Liver (tissue), 9 donors: ENCODE measurements around the gene ATF4. TPM values are rescaled to one million over a fixed set of nuclear protein-coding genes. Genes with fewer than 3 reads are reported as not detected.

Experiments
- DNase-seq: peaks from one replicate; pipeline ENCODE4 v3.0.0-alpha.2; 2017; ENCODE audit warnings: low spot score
- H3K27ac ChIP-seq, 2 donors: one replicate each; pipeline ENCODE4 v1.7.0; 2013; ENCODE audit warnings: inconsistent platforms in 2 of 2, low read length in 2 of 2, control low read depth in 1 of 2, low read depth in 1 of 2, mild to moderate bottlenecking in 1 of 2
- H3K27me3 ChIP-seq, 4 donors: one replicate each; pipeline versions ENCODE4 v1.6.1 to v1.7.0; 2013; ENCODE audit warnings: low read length in 3 of 4, inconsistent platforms in 1 of 4, mild to moderate bottlenecking in 1 of 4, moderate library complexity in 1 of 4; ENCODE audit not compliant: control insufficient read depth in 4 of 4, insufficient read depth in 4 of 4
- H3K36me3 ChIP-seq, 4 donors: one replicate each; pipeline versions ENCODE4 v1.6.1 to v1.7.0; 2013; ENCODE audit warnings: low read length in 3 of 4, mild to moderate bottlenecking in 3 of 4, low read depth in 1 of 4, moderate library complexity in 1 of 4; ENCODE audit not compliant: control insufficient read depth in 4 of 4, insufficient read depth in 3 of 4
- H3K4me1 ChIP-seq, 4 donors: one replicate each; pipeline versions ENCODE4 v1.6.1 to v1.7.0; 2013; ENCODE audit warnings: low read length in 3 of 4, mild to moderate bottlenecking in 3 of 4, moderate library complexity in 1 of 4; ENCODE audit not compliant: control insufficient read depth in 4 of 4, insufficient read depth in 4 of 4
- H3K4me3 ChIP-seq, 3 donors: one replicate each; pipeline versions ENCODE4 v1.6.1 to v1.7.0; 2013; ENCODE audit warnings: low read length in 3 of 3, control low read depth in 1 of 3, low read depth in 1 of 3, mild to moderate bottlenecking in 1 of 3
- H3K9ac ChIP-seq, 2 donors: one replicate each; pipeline ENCODE4 v1.7.0; 2013; ENCODE audit warnings: low read length in 2 of 2, mild to moderate bottlenecking in 2 of 2, moderate library complexity in 2 of 2, control low read depth in 1 of 2, low read depth in 1 of 2
- H3K9me3 ChIP-seq, 4 donors: one replicate each; pipeline versions ENCODE4 v1.6.1 to v1.7.0; 2013; ENCODE audit warnings: low read length in 3 of 4; ENCODE audit not compliant: control insufficient read depth in 4 of 4
- ATF3 ChIP-seq: IDR thresholded peaks from 2 replicates; pipeline ENCODE4 v1.6.1; 2016; ENCODE audit warnings: antibody characterized with exemption
- CTCF ChIP-seq: fragments of 150-350 bp; IDR thresholded peaks from 2 replicates; pipeline ENCODE4 v1.5.1; 2017; ENCODE audit warnings: improper control_type of control experiment, low read depth, low read length; ENCODE audit not compliant: missing input control
- EGR1 ChIP-seq, 2 donors: IDR thresholded peaks; 2 replicates each; pipeline ENCODE4 v1.6.1; 2016 to 2018; ENCODE audit warnings: antibody characterized with exemption in 2 of 2, low read depth in 2 of 2
- FOXA1 ChIP-seq: IDR thresholded peaks from 2 replicates; pipeline ENCODE4 v1.6.1; 2016; ENCODE audit warnings: antibody characterized with exemption
- FOXA2 ChIP-seq: IDR thresholded peaks from 2 replicates; pipeline ENCODE4 v1.6.1; 2016; ENCODE audit warnings: antibody characterized with exemption
- GABPA ChIP-seq, 2 donors: IDR thresholded peaks in 1 of 2; conservative IDR thresholded peaks in 1 of 2; 2 replicates each; pipeline ENCODE4 v1.6.1; 2016; ENCODE audit warnings: antibody characterized with exemption in 2 of 2, mild to moderate bottlenecking in 1 of 2, moderate library complexity in 1 of 2
- HNF4A ChIP-seq, 2 donors: conservative IDR thresholded peaks; 2 replicates each; pipeline ENCODE4 v1.6.1; 2016; ENCODE audit warnings: antibody characterized with exemption in 2 of 2, mild to moderate bottlenecking in 2 of 2
- HNF4G ChIP-seq: IDR thresholded peaks from 2 replicates; pipeline ENCODE4 v1.6.1; 2016; ENCODE audit warnings: antibody characterized with exemption
- JUND ChIP-seq, 2 donors: IDR thresholded peaks; 2 replicates each; pipeline ENCODE4 v1.6.1; 2016; ENCODE audit warnings: antibody characterized with exemption in 2 of 2
- NR2F2 ChIP-seq: IDR thresholded peaks from 2 replicates; pipeline ENCODE4 v1.6.1; 2016; ENCODE audit warnings: antibody characterized with exemption
- RAD21 ChIP-seq, 2 donors: IDR thresholded peaks; 2 replicates each; pipeline ENCODE4 v1.6.1; 2016; ENCODE audit warnings: antibody characterized with exemption in 2 of 2, mild to moderate bottlenecking in 2 of 2
- RXRA ChIP-seq, 2 donors: IDR thresholded peaks; 2 replicates each; pipeline ENCODE4 v1.6.1; 2017 to 2018; ENCODE audit warnings: antibody characterized with exemption in 2 of 2, mild to moderate bottlenecking in 1 of 2
- SP1 ChIP-seq: IDR thresholded peaks from 2 replicates; pipeline ENCODE4 v1.6.1; 2018; ENCODE audit warnings: antibody characterized with exemption, mild to moderate bottlenecking
- TAF1 ChIP-seq: conservative IDR thresholded peaks from 2 replicates; pipeline ENCODE4 v1.6.1; 2016; ENCODE audit warnings: antibody characterized with exemption, mild to moderate bottlenecking
- YY1 ChIP-seq: IDR thresholded peaks from 2 replicates; pipeline ENCODE4 v1.6.1; 2016; ENCODE audit warnings: antibody characterized with exemption, mild to moderate bottlenecking
- WGBS: extraction: QIAGEN DNeasy Blood & Tissue Kit; methylation state at CpG from one replicate; pipeline ENCODE4 v1.1.7; 2013; 5-methylcytosine and 5-hydroxymethylcytosine counted together
- polyA plus RNA-seq, 2 donors: library from polyadenylated mRNA; stranded (reverse) in 1 of 2; unstranded in 1 of 2; fragments of 200-250 nt in 1 of 2; fragments of >200 nt in 1 of 2; fragmentation: Nextera tagmentation in 1 of 2; extraction: Ambion mirVana in 1 of 2; gene quantifications; one replicate each; pipeline versions ENCODE4 v1.2.1 to v1.2.3, GENCODE V29; 2013 to 2015
- total RNA-seq, 2 donors: library from RNA; depleted of rRNA; stranded (reverse); fragments of >200 nt; gene quantifications; one replicate each; pipeline ENCODE4 v1.2.3, GENCODE V29; 2014
- TF ChIP-seq, protein P1 (sequence below): IDR thresholded peaks from 2 replicates; pipeline ENCODE4 v1.6.1; 2016; ENCODE audit warnings: antibody characterized with exemption
- TF ChIP-seq, protein P2 (sequence below): IDR thresholded peaks from 2 replicates; pipeline ENCODE4 v1.6.1; 2016; ENCODE audit warnings: antibody characterized with exemption
- donor health status: healthy.
- donor health status: healthy.
- donor health status: healthy.
- donor health status: healthy.
- donor health status: healthy.

The ATF4 gene
- total and polyA plus RNA-seq, 4 donors = 112 to 211 (median 169) TPM

GRCh38 chr22:39514373-39514973 lies 5.9 kb upstream of the ATF4 start:
- no peak for TF ChIP-seq SP1
- TF ChIP-seq RAD21 (IDR thresholded peaks at IDR 0.05) = peak; percentile 69 to 80
- no peak for TF ChIP-seq ATF3
- TF ChIP-seq JUND (IDR thresholded peaks at IDR 0.05) = no peak
- TF ChIP-seq NR2F2 = no peak
- TF ChIP-seq CTCF = peak; percentile 62
- H3K4me1 ChIP-seq = peaks cover 1 to 25% (median 11%) of the 10 kb centered on the region in 4 donors
- H3K4me3 ChIP-seq = no peak overlapping the region
- H3K9ac ChIP-seq = no peak overlapping the region
- WGBS = 53% methylated on average over 8 of the region's 8 CpGs
- H3K27ac ChIP-seq = no peak overlapping the region
- H3K36me3 ChIP-seq = peaks cover 12 to 56% (median 52%) of the 10 kb centered on the region in 4 donors
- DNase-seq = peak; percentile 78
- H3K9me3 ChIP-seq = no peaks in the 10 kb centered on the region
- H3K27me3 ChIP-seq = no peaks in the 10 kb centered on the region

DNA sequence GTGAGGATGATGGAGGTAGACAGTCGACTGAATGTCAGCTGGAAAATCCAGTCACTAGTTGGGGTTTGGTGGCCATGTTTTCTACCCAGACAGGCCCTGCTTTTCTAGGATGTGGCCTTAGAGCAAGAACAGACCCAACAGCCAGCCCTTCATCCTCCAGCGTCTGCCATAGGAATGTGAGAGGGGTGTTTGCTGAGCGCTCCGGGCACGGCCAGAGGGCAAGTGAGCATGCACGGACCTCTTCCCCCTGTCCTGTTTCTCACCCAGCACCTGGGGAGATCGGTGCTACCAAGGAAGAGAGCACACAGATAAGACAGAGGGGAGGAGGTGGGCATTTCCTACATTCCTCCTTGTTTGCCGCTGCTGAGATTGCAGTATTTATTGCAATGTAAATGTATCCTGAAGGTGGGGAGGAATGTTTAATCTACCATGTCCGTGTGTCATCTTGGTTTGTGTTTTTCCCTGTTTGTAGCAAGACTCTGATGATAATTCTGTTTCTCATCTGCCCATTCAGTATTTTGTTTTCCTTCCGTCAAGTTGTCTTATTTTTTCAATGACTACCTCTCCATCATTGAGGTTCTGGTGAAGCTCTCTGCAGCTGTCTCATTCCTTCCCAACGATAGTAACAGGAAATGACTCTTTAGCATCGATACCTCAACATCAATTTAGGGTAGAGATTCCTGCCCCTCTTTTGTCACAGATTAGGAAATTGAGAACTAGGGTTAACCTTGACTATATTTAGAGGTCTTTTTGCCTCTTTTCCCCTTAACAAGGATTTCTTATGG lies 4.9 kb upstream of the ATF4 start:
- peaks cover 12 to 51% (median 48%) of the 10 kb centered on the region in 4 donors for H3K36me3 ChIP-seq

More for the DNA sequence above, 4.9 kb upstream of the ATF4 start:
- Histone ChIP-seq H3K9me3 (no peaks in the 10 kb centered on the region), H3K27me3 (no peaks in the 10 kb centered on the region), H3K9ac (no peak overlapping the region), H3K4me1 (peaks cover 1 to 26% (median 12%) of the 10 kb centered on the region in 4 donors), H3K27ac (no peak overlapping the region), H3K4me3 (no peak overlapping the region)
- 90% methylated on average over 12 of the region's 12 CpGs for WGBS
- TF ChIP-seq HNF4G (no peak), RXRA (IDR thresholded peaks at IDR 0.05) (no peak), ATF3 (no peak), TAF1 (no peak), GABPA (IDR thresholded peaks at IDR 0.05 in 1 of 2, conservative IDR thresholded peaks at IDR 0.05 in 1 of 2) (no peak), YY1 (no peak), EGR1 (IDR thresholded peaks at IDR 0.05; ENCODE audit: low read depth in 2 of 2) (no peak), HNF4A (conservative IDR thresholded peaks at IDR 0.05) (no peak), FOXA2 (no peak), SP1 (no peak), NR2F2 (no peak), RAD21 (IDR thresholded peaks at IDR 0.05) (no peak), FOXA1 (no peak), JUND (IDR thresholded peaks at IDR 0.05) (no peak)
- TF ChIP-seq, protein P1, sequence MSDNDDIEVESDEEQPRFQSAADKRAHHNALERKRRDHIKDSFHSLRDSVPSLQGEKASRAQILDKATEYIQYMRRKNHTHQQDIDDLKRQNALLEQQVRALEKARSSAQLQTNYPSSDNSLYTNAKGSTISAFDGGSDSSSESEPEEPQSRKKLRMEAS = no peak
- TF ChIP-seq, protein P2, sequence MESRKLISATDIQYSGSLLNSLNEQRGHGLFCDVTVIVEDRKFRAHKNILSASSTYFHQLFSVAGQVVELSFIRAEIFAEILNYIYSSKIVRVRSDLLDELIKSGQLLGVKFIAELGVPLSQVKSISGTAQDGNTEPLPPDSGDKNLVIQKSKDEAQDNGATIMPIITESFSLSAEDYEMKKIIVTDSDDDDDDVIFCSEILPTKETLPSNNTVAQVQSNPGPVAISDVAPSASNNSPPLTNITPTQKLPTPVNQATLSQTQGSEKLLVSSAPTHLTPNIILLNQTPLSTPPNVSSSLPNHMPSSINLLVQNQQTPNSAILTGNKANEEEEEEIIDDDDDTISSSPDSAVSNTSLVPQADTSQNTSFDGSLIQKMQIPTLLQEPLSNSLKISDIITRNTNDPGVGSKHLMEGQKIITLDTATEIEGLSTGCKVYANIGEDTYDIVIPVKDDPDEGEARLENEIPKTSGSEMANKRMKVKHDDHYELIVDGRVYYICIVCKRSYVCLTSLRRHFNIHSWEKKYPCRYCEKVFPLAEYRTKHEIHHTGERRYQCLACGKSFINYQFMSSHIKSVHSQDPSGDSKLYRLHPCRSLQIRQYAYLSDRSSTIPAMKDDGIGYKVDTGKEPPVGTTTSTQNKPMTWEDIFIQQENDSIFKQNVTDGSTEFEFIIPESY = no peak
- DNase-seq = no peak
